Large intestine (tissue), 3 donors: ENCODE measurements around the gene EGFL7. TPM values are rescaled to one million over a fixed set of nuclear protein-coding genes. Genes with fewer than 3 reads are reported as not detected.

Experiments used
- DNase-seq, 2 donors: peaks; one replicate each; pipeline versions ENCODE4 v3.0.0 to v3.0.0-alpha.2; 2013
- H3K27ac ChIP-seq: one replicate; pipeline ENCODE4 v1.5.1; 2013; ENCODE audit warnings: low read length
- H3K27me3 ChIP-seq: 2 replicates; pipeline ENCODE4 v1.6.1; 2013; ENCODE audit warnings: low read length; ENCODE audit not compliant: control insufficient read depth, insufficient read depth
- H3K36me3 ChIP-seq: 2 replicates; pipeline ENCODE4 v1.6.1; 2013; ENCODE audit warnings: low read length; ENCODE audit not compliant: control insufficient read depth, insufficient read depth
- H3K4me1 ChIP-seq: one replicate; pipeline ENCODE4 v1.6.1; 2013; ENCODE audit warnings: low read length; ENCODE audit not compliant: control insufficient read depth, insufficient read depth
- H3K4me3 ChIP-seq: one replicate; pipeline ENCODE4 v1.5.1; 2013; ENCODE audit warnings: low read length
- H3K9me3 ChIP-seq: one replicate; pipeline ENCODE4 v1.6.1; 2013; ENCODE audit warnings: mild to moderate bottlenecking, low read depth, low read length, moderate library complexity; ENCODE audit not compliant: control insufficient read depth
- WGBS: methylation state at CpG from one replicate; pipeline ENCODE4 v1.1.5; 2013; ENCODE audit warnings: low lambda C conversion rate; ENCODE audit not compliant: insufficient coverage; 5-methylcytosine and 5-hydroxymethylcytosine counted together
- polyA plus RNA-seq: library from polyadenylated mRNA; unstranded; fragments of 120-200 nt; gene quantifications from one replicate; pipeline ENCODE4 v1.2.1, GENCODE V29; 2013

The EGFL7 gene
- polyA plus RNA-seq, 1 donor = 47.5 TPM

GRCh38 chr9:136721339-136722092 is 58.8 kb downstream of the EGFL7 start:
- Histone ChIP-seq H3K36me3 (peaks cover 57% of the 10 kb centered on the region), H3K4me1 (peaks cover 32% of the 10 kb centered on the region), H3K27me3 (no peaks in the 10 kb centered on the region), H3K27ac (no peak overlapping the region), H3K4me3 (no peak overlapping the region), H3K9me3 (peaks cover 8% of the 10 kb centered on the region)
- WGBS = no CpG with 5 or more reads among the region's 30 CpGs
- peak in 1 of 2 donors; percentile 34 for DNase-seq

Other genes with a start within 250 kb of the EGFL7 start
- gene INPP5E, start 223.1 kb upstream of the EGFL7 start, polyA plus RNA-seq = 12.8 TPM
- gene SEC16A, start 179.9 kb upstream of the EGFL7 start, polyA plus RNA-seq = 51.4 TPM
- 13.4 TPM for gene NOTCH1, start 116.9 kb upstream of the EGFL7 start, polyA plus RNA-seq
- 175 TPM for gene AGPAT2, start 24.5 kb downstream of the EGFL7 start, polyA plus RNA-seq
- gene DIPK1B, start 49.7 kb downstream of the EGFL7 start, polyA plus RNA-seq = 13.3 TPM
- gene LCN10, start 80.0 kb downstream of the EGFL7 start, polyA plus RNA-seq = 7.8 TPM
- 2.8 TPM for gene LCN6, start 85.6 kb downstream of the EGFL7 start, polyA plus RNA-seq
- 0.06 TPM for gene LCN8, start 95.3 kb downstream of the EGFL7 start, polyA plus RNA-seq
- 14.0 TPM for gene LCN15, start 101.6 kb downstream of the EGFL7 start, polyA plus RNA-seq
- 324 TPM for gene TMEM141, start 128.4 kb downstream of the EGFL7 start, polyA plus RNA-seq
- gene CCDC183, start 133.4 kb downstream of the EGFL7 start, polyA plus RNA-seq = 27.4 TPM
- gene RABL6, start 145.0 kb downstream of the EGFL7 start, polyA plus RNA-seq = 97.3 TPM
- gene AJM1, start 179.6 kb downstream of the EGFL7 start, polyA plus RNA-seq = 10.4 TPM
- 312 TPM for gene PHPT1, start 186.5 kb downstream of the EGFL7 start, polyA plus RNA-seq
- 772 TPM for gene MAMDC4, start 189.4 kb downstream of the EGFL7 start, polyA plus RNA-seq
- 585 TPM for gene EDF1, start 203.4 kb downstream of the EGFL7 start, polyA plus RNA-seq
- gene TRAF2, start 223.6 kb downstream of the EGFL7 start, polyA plus RNA-seq = 18.5 TPM